ENCODE data around the gene SLN. TPM values are rescaled to one million over a fixed set of nuclear protein-coding genes. Genes with fewer than 3 reads are reported as not detected.
A peak's percentile ranks its signal among the peaks of the same experiment; 100 is the strongest.

The SLN gene
- polyA plus RNA-seq, 1 donor: 6.1 TPM

DNA sequence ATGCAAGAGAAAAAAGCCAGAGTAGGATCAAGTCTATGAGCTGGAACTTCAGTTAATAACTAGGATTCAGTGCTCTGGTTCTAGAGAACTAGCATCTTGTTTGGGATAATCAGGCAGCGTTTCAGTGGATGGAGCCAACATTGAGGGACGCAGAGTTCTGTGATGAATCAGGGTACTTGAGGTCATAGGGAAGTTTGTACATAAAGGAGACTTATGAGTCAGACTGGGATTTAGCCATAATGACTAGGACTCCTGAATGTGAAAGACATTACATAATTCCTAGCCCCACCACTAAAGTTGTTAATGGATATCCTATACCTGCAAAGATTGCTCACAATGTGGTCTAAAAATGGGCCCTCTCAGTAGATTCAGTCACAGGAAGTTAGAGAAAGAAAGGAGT, 6.8 kb downstream of the SLN start:
- WGBS (ENCODE audit: insufficient coverage, low lambda C conversion rate): no CpG with 5 or more reads among the region's 2 CpGs
- Histone ChIP-seq H3K27ac (ENCODE audit: low read length) (no peak overlapping the region), H3K4me3 (ENCODE audit: low read length) (no peak overlapping the region), H3K4me1 (ENCODE audit: control insufficient read depth, insufficient read depth, low read length) (no peaks in the 10 kb centered on the region), H3K9me3 (ENCODE audit: control insufficient read depth, low read depth, low read length) (no peaks in the 10 kb centered on the region), H3K27me3 (ENCODE audit: control insufficient read depth, insufficient read depth, low read length) (no peaks in the 10 kb centered on the region), H3K36me3 (ENCODE audit: control insufficient read depth, insufficient read depth, low read length) (no peaks in the 10 kb centered on the region)
- no peak for DNase-seq

GRCh38 chr11:107704451-107704850, 7.4 kb downstream of the SLN start:
- Histone ChIP-seq H3K36me3 (ENCODE audit: control insufficient read depth, insufficient read depth, low read length) (no peaks in the 10 kb centered on the region), H3K9me3 (ENCODE audit: control insufficient read depth, low read depth, low read length) (no peaks in the 10 kb centered on the region), H3K4me3 (ENCODE audit: low read length) (no peak overlapping the region), H3K4me1 (ENCODE audit: control insufficient read depth, insufficient read depth, low read length) (no peaks in the 10 kb centered on the region), H3K27ac (ENCODE audit: low read length) (no peak overlapping the region), H3K27me3 (ENCODE audit: control insufficient read depth, insufficient read depth, low read length) (no peaks in the 10 kb centered on the region)
- no CpG with 5 or more reads among the region's 3 CpGs for WGBS (ENCODE audit: insufficient coverage, low lambda C conversion rate)
- DNase-seq: no peak

DNA sequence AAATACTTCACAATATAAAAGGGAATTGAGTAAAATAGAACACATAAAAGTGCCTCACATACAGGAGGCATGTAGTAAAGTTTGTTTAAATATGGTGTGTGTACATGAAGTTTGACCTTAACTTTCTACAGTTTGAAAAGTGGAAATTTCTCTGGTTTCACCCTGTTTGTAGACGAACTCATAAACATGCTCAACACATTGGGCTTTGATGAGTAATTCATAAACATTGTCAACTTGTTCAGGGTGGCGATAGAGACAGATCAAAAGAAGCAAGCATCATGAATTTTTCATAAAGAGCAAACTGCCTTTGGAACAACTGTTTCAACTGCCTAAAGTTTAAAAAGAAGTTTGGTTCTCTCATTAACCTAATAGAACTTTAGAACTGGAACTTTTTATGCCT, 9.1 kb downstream of the SLN start:
- Histone ChIP-seq H3K27ac (ENCODE audit: low read length) (no peak overlapping the region), H3K27me3 (ENCODE audit: control insufficient read depth, insufficient read depth, low read length) (no peaks in the 10 kb centered on the region)
- no CpG with 5 or more reads among the region's 2 CpGs for WGBS (ENCODE audit: insufficient coverage, low lambda C conversion rate)

GRCh38 chr11:107702109-107702660, 9.7 kb downstream of the SLN start:
- Histone ChIP-seq H3K9me3 (ENCODE audit: control insufficient read depth, low read depth, low read length) (no peaks in the 10 kb centered on the region), H3K4me1 (ENCODE audit: control insufficient read depth, insufficient read depth, low read length) (no peaks in the 10 kb centered on the region), H3K36me3 (ENCODE audit: control insufficient read depth, insufficient read depth, low read length) (no peaks in the 10 kb centered on the region), H3K27me3 (ENCODE audit: control insufficient read depth, insufficient read depth, low read length) (no peaks in the 10 kb centered on the region), H3K4me3 (ENCODE audit: low read length) (no peak overlapping the region), H3K27ac (ENCODE audit: low read length) (no peak overlapping the region)
- no peak for DNase-seq
- no CpG with 5 or more reads among the region's 7 CpGs for WGBS (ENCODE audit: insufficient coverage, low lambda C conversion rate)

More for the DNA sequence above, 9.1 kb downstream of the SLN start:
- Histone ChIP-seq H3K36me3 (ENCODE audit: control insufficient read depth, insufficient read depth, low read length) (no peaks in the 10 kb centered on the region), H3K4me3 (ENCODE audit: low read length) (no peak overlapping the region), H3K9me3 (ENCODE audit: control insufficient read depth, low read depth, low read length) (no peaks in the 10 kb centered on the region), H3K4me1 (ENCODE audit: control insufficient read depth, insufficient read depth, low read length) (no peaks in the 10 kb centered on the region)
- no peak for DNase-seq

DNA sequence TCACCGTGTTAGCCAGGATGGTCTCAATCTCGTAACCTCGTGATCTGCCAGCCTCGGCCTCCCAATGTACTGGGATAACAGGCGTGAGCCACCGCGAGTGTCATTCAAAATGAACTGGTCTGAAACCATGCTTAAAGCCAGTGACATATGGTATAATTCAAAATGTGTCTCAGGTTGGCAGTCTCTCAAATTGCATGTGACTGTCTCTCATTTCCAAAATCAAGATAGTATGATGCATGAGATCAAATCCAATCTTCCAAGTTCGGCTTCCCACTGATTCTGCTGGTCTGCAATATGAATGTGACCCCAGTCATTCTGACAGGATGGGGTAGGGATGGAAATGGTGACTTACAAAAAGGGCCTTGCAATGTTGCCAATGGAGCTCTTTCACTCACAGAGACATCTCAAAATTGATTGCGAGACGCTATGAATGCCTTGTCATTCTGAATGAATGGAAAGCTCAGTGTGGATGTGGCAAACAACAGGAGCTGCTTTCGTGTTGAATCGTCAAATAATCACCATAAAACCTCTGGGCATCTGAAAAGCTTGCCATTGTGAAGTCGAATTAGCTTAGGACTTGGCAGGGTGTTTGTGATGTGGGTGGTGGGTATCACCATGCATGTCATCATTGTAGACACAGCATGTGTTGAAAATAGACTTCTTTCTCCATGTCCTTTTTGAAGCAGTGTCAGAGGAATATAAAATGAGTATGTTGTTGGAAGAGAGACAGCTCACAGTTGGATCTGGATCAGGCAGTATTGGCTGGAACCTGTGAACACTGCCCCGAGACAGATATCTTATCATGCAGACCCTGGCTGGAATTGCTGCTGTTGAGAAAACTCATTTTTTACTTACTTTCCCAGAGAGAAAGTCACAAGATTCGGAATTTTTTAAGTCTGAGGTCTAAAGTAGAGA, 12.2 kb downstream of the SLN start:
- no peak overlapping the region for H3K4me3 ChIP-seq (ENCODE audit: low read length)
- WGBS (ENCODE audit: insufficient coverage, low lambda C conversion rate): no CpG with 5 or more reads among the region's 15 CpGs
- no peak for DNase-seq
- no peaks in the 10 kb centered on the region for H3K36me3 ChIP-seq (ENCODE audit: control insufficient read depth, insufficient read depth, low read length)
- H3K9me3 ChIP-seq (ENCODE audit: control insufficient read depth, low read depth, low read length): no peaks in the 10 kb centered on the region
- no peaks in the 10 kb centered on the region for H3K27me3 ChIP-seq (ENCODE audit: control insufficient read depth, insufficient read depth, low read length)
- H3K4me1 ChIP-seq (ENCODE audit: control insufficient read depth, insufficient read depth, low read length): no peaks in the 10 kb centered on the region
- no peak overlapping the region for H3K27ac ChIP-seq (ENCODE audit: low read length)

DNA sequence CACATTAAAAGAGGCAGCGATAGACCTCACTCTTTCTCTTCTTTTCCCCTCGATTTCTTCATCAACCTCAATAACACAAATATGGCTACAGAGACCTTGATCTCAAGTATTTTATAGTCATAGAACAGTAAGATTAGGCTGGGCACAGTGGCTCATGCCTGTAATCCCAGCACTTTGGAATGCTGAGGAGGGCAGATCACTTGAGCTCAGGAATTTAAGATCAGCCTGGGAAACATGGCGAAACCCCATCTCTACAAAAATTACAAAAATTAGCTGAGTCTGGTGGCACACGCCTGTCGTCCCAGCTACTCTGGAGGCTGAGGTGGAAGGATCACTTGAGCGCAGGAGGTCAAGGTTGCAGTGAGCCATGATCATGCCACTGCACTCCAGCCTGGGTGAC, 14.6 kb downstream of the SLN start:
- Histone ChIP-seq H3K9me3 (ENCODE audit: control insufficient read depth, low read depth, low read length) (no peaks in the 10 kb centered on the region), H3K4me1 (ENCODE audit: control insufficient read depth, insufficient read depth, low read length) (no peaks in the 10 kb centered on the region), H3K36me3 (ENCODE audit: control insufficient read depth, insufficient read depth, low read length) (no peaks in the 10 kb centered on the region), H3K27me3 (ENCODE audit: control insufficient read depth, insufficient read depth, low read length) (no peaks in the 10 kb centered on the region), H3K27ac (ENCODE audit: low read length) (no peak overlapping the region), H3K4me3 (ENCODE audit: low read length) (no peak overlapping the region)
- no peak for DNase-seq
- WGBS (ENCODE audit: insufficient coverage, low lambda C conversion rate): 85% methylated on average over 2 of the region's 6 CpGs

DNA sequence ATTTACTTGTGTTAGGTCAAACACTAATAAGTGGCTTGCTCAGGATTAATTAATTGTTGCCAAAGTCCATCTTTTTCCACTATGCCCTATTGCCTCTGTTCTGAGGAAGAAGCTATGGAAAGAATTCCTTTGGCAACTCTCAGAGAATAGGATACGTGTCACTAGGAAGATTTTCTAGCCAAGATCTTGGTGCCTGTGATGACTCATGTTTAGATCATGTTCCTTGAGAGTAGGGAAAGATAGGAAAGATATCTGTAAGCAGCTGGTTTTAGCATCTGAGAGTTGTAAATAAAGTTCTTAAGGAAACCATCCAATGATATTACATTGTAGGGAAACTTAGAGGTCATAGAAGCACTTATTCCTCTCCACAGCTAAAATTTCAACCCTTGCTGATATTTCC, 15.7 kb downstream of the SLN start:
- H3K27me3 ChIP-seq (ENCODE audit: control insufficient read depth, insufficient read depth, low read length): peaks cover 4% of the 10 kb centered on the region
- no peak overlapping the region for H3K27ac ChIP-seq (ENCODE audit: low read length)
- no CpG with 5 or more reads among the region's 1 CpG for WGBS (ENCODE audit: insufficient coverage, low lambda C conversion rate)
- H3K4me3 ChIP-seq (ENCODE audit: low read length): no peak overlapping the region
- no peaks in the 10 kb centered on the region for H3K36me3 ChIP-seq (ENCODE audit: control insufficient read depth, insufficient read depth, low read length)
- H3K4me1 ChIP-seq (ENCODE audit: control insufficient read depth, insufficient read depth, low read length): no peaks in the 10 kb centered on the region
- H3K9me3 ChIP-seq (ENCODE audit: control insufficient read depth, low read depth, low read length): no peaks in the 10 kb centered on the region
- no peak for DNase-seq

DNA sequence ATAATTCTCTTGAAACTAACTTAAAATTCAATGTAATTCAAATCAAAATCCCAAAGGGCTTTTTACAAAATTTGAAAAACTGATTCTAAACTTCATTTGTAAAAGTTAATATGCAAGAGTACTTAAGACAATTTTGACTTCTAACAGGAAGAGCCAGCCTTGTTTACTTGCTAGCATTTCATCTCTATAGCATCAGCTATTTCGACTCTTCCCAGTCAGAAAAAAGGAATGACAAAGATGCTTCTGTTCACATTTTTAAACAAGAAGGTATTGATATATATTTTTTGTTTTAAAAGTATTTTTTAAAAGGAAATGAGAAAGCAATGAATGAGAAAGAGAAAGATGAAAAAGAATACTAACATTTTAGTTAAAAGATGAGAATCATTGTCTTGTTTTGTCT, 16.4 kb downstream of the SLN start:
- H3K36me3 ChIP-seq (ENCODE audit: control insufficient read depth, insufficient read depth, low read length): no peaks in the 10 kb centered on the region
- no peak for DNase-seq
- no peaks in the 10 kb centered on the region for H3K9me3 ChIP-seq (ENCODE audit: control insufficient read depth, low read depth, low read length)
- H3K4me3 ChIP-seq (ENCODE audit: low read length): no peak overlapping the region
- H3K4me1 ChIP-seq (ENCODE audit: control insufficient read depth, insufficient read depth, low read length): no peaks in the 10 kb centered on the region
- H3K27me3 ChIP-seq (ENCODE audit: control insufficient read depth, insufficient read depth, low read length): peaks cover 4% of the 10 kb centered on the region
- no CpG with 5 or more reads among the region's 1 CpG for WGBS (ENCODE audit: insufficient coverage, low lambda C conversion rate)
- no peak overlapping the region for H3K27ac ChIP-seq (ENCODE audit: low read length)

DNA sequence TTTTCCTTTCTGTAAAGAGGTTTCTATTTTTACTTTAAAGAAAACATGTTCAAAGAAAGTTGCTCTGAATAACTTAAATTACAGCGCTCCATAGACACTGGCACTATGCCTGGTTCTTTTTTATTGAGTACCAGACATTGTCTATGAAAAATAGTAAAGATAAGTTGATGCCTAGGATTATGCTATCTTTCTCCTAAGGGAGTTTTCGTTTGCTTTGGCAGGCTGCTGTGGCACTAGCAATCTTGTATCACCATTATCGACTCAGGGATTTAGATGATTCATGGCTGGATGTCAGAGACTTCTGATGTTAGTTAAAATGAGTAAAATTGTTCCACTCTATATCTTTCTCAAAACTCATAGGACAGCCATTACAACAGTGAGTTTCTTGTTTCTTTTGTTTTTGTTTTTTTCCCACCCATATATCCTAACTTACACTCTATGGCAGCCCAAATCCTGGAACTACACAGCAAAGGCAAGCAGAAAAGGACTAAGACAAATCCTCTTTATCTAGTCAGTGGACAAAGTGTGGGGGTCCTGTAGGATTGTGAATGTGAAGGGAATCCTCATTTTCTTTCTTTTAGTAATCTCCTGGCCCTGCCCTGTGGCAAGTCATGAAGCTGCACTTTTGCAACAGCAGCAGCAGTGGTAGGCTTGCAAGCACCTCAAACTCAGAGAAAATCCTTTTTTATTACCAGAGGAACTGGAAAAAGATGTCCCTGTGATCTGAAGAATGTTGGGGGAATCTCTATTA, 20.7 kb downstream of the SLN start:
- Histone ChIP-seq H3K4me3 (ENCODE audit: low read length) (no peak overlapping the region), H3K9me3 (ENCODE audit: control insufficient read depth, low read depth, low read length) (no peaks in the 10 kb centered on the region), H3K27me3 (ENCODE audit: control insufficient read depth, insufficient read depth, low read length) (peaks cover 4% of the 10 kb centered on the region), H3K4me1 (ENCODE audit: control insufficient read depth, insufficient read depth, low read length) (no peaks in the 10 kb centered on the region), H3K36me3 (ENCODE audit: control insufficient read depth, insufficient read depth, low read length) (no peaks in the 10 kb centered on the region), H3K27ac (ENCODE audit: low read length) (no peak overlapping the region)
- WGBS (ENCODE audit: insufficient coverage, low lambda C conversion rate): no CpG with 5 or more reads among the region's 3 CpGs
- DNase-seq: no peak

DNA sequence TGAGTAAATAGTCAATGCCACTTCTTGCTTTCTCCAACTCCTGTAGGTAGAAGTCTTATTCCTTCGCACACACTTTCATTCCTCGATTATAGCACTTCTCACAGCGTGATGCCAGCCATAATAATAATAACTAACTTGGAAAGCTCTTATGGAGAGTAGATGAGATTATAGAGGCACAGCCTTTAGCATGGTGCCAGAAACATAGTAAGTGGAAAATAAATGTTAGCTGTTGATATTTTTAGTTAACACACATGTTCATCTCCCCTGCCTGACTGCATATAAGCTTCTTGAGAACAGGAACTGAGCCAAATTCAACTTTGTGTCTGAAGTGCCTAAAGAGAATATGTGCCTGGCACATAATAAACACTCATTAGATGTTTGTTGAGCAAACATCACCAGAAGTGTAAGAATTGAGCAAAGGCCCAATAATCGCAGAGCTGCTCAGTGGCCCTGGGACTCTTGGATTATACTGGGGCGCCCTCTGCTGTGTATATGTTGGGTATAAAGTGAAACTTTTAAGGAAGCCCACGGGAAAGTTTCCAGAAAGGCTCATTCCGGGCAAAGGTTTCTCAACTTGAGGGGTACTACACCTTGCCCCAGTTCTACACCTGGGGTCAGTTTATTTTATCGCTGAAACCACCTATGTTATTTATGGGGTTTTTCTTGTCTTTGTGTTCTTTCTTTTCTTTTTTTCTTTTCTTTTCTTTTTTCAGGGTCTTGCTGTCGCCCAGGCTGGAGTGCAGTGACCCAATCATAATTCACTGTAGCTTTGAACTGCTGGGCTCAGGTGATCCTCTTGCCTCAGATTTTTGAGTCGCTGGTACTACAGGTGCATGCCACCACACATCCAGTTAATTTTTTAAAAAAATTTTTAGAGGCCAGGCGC, 22.3 kb downstream of the SLN start:
- no peak overlapping the region for H3K4me3 ChIP-seq (ENCODE audit: low read length)
- H3K4me1 ChIP-seq (ENCODE audit: control insufficient read depth, insufficient read depth, low read length): no peaks in the 10 kb centered on the region
- peak; percentile 24 to 52 for DNase-seq
- no peak overlapping the region for H3K27ac ChIP-seq (ENCODE audit: low read length)
- H3K36me3 ChIP-seq (ENCODE audit: control insufficient read depth, insufficient read depth, low read length): no peaks in the 10 kb centered on the region
- no peaks in the 10 kb centered on the region for H3K9me3 ChIP-seq (ENCODE audit: control insufficient read depth, low read depth, low read length)
- H3K27me3 ChIP-seq (ENCODE audit: control insufficient read depth, insufficient read depth, low read length): peaks cover 4% of the 10 kb centered on the region
- WGBS (ENCODE audit: insufficient coverage, low lambda C conversion rate): 87% methylated on average over 5 of the region's 11 CpGs

Data from large intestine (tissue), 3 donors.